GM12878 (cell line): ENCODE results near the gene GNB5. TPM values are rescaled to one million over a fixed set of nuclear protein-coding genes. Genes with fewer than 3 reads are reported as not detected.

ENCODE experiments used
- ATAC-seq: fragments of 200-7000 bp; cut with Tn5 transposase; 3 replicates; pipeline ENCODE4 v1.9.1; 2020; ENCODE audit warnings: mild to moderate bottlenecking, moderate library complexity
- BruUV-seq: library from RNA; stranded (reverse); fragments of 400-500 nt; replicated peaks from 2 replicates; lab custom pipeline; 2021; lab: Mats Ljungman, UMichigan
- CTCF ChIA-PET: fragments of 300-600 bp; sonication (Branson Sonifier 250); formaldehyde crosslinking; extraction: SDS; loops from one replicate; lab custom pipeline; 2021; ENCODE audit warnings: inconsistent platforms; lab: Yijun Ruan, JAX
- POLR2A ChIA-PET: fragments of 350-600 bp; formaldehyde crosslinking; extraction: SDS; loops from one replicate; lab custom pipeline; 2021; ENCODE audit warnings: inconsistent platforms; lab: Charles Lee
- RAD21 ChIA-PET: fragments of 300-600 bp; sonication (Branson Sonifier 250); formaldehyde crosslinking; loops from one replicate; lab custom pipeline; 2023; ENCODE audit warnings: antibody characterized with exemption; ENCODE audit not compliant: unreplicated experiment; lab: Charles Lee
- SMC1A ChIA-PET: fragments of 300-600 bp; sonication (Branson Sonifier 250); formaldehyde crosslinking; loops from one replicate; lab custom pipeline; 2023; ENCODE audit not compliant: unreplicated experiment, uncharacterized antibody; lab: Charles Lee
- DNase-seq: peaks from one replicate; pipeline ENCODE4 v3.0.0-alpha.2; 2011; ENCODE audit warnings: low read depth, low spot score
- FAIRE-seq: peaks from 3 replicates; lab custom pipeline; 2011; peaks lifted over from hg19 to GRCh38; lab: Jason Lieb, UNC
- H2AFZ ChIP-seq: 2 replicates; pipeline ENCODE4 v1.6.0; 2011; ENCODE audit warnings: low read depth, low read length, control low read depth; ENCODE audit not compliant: control insufficient read depth
- H3K27ac ChIP-seq: 2 replicates; pipeline ENCODE4 v1.5.1; 2011; ENCODE audit warnings: control low read depth; ENCODE audit not compliant: control insufficient read depth, insufficient read depth
- H3K27me3 ChIP-seq, 2 experiments: replicated peaks in 1 of 2; 2 replicates each; pipeline versions ENCODE4 v1.6.0 to v1.6.1; 2011; ENCODE audit warnings: low read length in 1 of 2; ENCODE audit not compliant: control insufficient read depth in 2 of 2, insufficient read depth in 2 of 2
- H3K36me3 ChIP-seq, 2 experiments: 2 replicates each; pipeline ENCODE4 v1.5.1; 2011; ENCODE audit warnings: low read length in 1 of 2; ENCODE audit not compliant: control insufficient read depth in 2 of 2, insufficient read depth in 2 of 2
- H3K4me1 ChIP-seq: 2 replicates; pipeline ENCODE4 v1.6.1; 2011; ENCODE audit warnings: mild to moderate bottlenecking, low read length, moderate library complexity, mixed read lengths; ENCODE audit not compliant: control insufficient read depth, insufficient read depth
- H3K4me2 ChIP-seq: 2 replicates; pipeline ENCODE4 v1.6.0; 2011; ENCODE audit warnings: control low read depth; ENCODE audit not compliant: control insufficient read depth, insufficient read depth
- H3K4me3 ChIP-seq: fragments of 200-600 bp; sonication (generic); 2 replicates; pipeline ENCODE4 v1.5.1; 2016
- H3K79me2 ChIP-seq: 2 replicates; pipeline ENCODE4 v1.6.0; 2011; ENCODE audit warnings: low read length; ENCODE audit not compliant: control insufficient read depth, insufficient read depth
- H3K9ac ChIP-seq: 2 replicates; pipeline ENCODE4 v1.8.0; 2011; ENCODE audit warnings: low read length, control low read depth, mixed read lengths; ENCODE audit not compliant: control insufficient read depth, insufficient read depth
- H3K9me3 ChIP-seq: replicated peaks from 3 replicates; pipeline ENCODE4 v1.5.1; 2011; ENCODE audit warnings: mild to moderate bottlenecking, low read length; ENCODE audit not compliant: control insufficient read depth, insufficient read depth
- H4K20me1 ChIP-seq: 2 replicates; pipeline ENCODE4 v1.6.0; 2011; ENCODE audit not compliant: control insufficient read depth, insufficient read depth
- CTCF ChIP-seq, 3 experiments: IDR thresholded peaks in 2 of 3; conservative IDR thresholded peaks in 1 of 3; 2 replicates each; pipeline ENCODE4 v1.5.1; 2011; ENCODE audit warnings: low read depth in 3 of 3, low read length in 3 of 3, mild to moderate bottlenecking in 3 of 3, control low read depth in 2 of 3, moderate library complexity in 2 of 3, inconsistent platforms in 1 of 3, mixed read lengths in 1 of 3; ENCODE audit not compliant: control insufficient read depth in 2 of 3, insufficient read depth in 1 of 3; ENCODE audit errors: extremely low read depth in 1 of 3
- EED ChIP-seq: sonication (generic); IDR thresholded peaks from 2 replicates; pipeline ENCODE4 v1.6.1; 2016; ENCODE audit warnings: antibody characterized with exemption, low read depth
- POLR2AphosphoS2 ChIP-seq: IDR thresholded peaks from 2 replicates; pipeline ENCODE4 v1.6.1; 2011; ENCODE audit warnings: low read depth, mild to moderate bottlenecking, low read length, improper control_type of control experiment, moderate library complexity
- WGBS: methylation state at CpG from one replicate; pipeline ENCODE4 v1.1.6; 2016; ENCODE audit warnings: low lambda C conversion rate; ENCODE audit not compliant: insufficient replicate concordance, insufficient coverage; ENCODE audit errors: missing lambda C conversion rate; 5-methylcytosine and 5-hydroxymethylcytosine counted together
- in situ Hi-C: fragments of 300-500 bp; cut with MboI; formaldehyde crosslinking; loops from 9 replicates; pipeline ENCODE4 v1.14.3; 2018; ENCODE audit warnings: mixed read lengths
- intact Hi-C: fragments of 100-400 bp; cut with micrococcal nuclease; formaldehyde crosslinking; loops from one replicate; pipeline ENCODE4 v1.14.2; 2022; ENCODE audit not compliant: unreplicated experiment
- polyA plus RNA-seq, 11 experiments: library from polyadenylated mRNA; depleted of rRNA in 4 of 11; unstranded in 6 of 11; stranded (reverse) in 5 of 11; fragments of >200 nt; fragmentation: Nextera tagmentation in 4 of 11; fragmentation: Illumina TruSeq in 1 of 11; extraction: Ambion mirVana in 4 of 11; extraction: Trizol in 1 of 11; gene quantifications; 1 replicate in 1 of 11; 2 replicates in 10 of 11; pipeline versions ENCODE4 v1.2.1 to v1.2.3, GENCODE V29; 2011 to 2016; ENCODE audit warnings: inconsistent platforms in 2 of 11, missing spikeins in 2 of 11, low read depth in 1 of 11
- total RNA-seq, 4 experiments: library from RNA; depleted of rRNA in 3 of 4; stranded (reverse); fragments of >200 nt in 3 of 4; fragmentation: Illumina TruSeq in 1 of 4; extraction: Trizol in 1 of 4; gene quantifications; 2 replicates each; pipeline versions ENCODE4 v1.2.1 to v1.2.3, GENCODE V29; 2013 to 2021

GNB5 gene
- total and polyA plus RNA-seq, 10 of the 15 experiments (the other 5 are each of a cell fraction or from before 2014, with no cell fraction given): 2.4 to 25.9 (median 15.2) TPM

GRCh38 chr15:52117549-52117948, 73.6 kb downstream of the GNB5 start:
- ChIA-PET CTCF (interaction anchor here (13.9 kb wide), 1 partner anchor 19 kb away, joined by 115 read pairs; no protein-coding TSS in a partner anchor), POLR2A (no interaction called here), RAD21 (interaction anchor here (1.6 to 9.4 kb wide), 3 partner anchors 17 to 113 kb away, joined by 5 to 117 read pairs (median 27); no protein-coding TSS in a partner anchor), SMC1A (interaction anchor here (1.4 to 11.8 kb wide), 3 partner anchors 14 to 38 kb away, joined by 5 to 179 read pairs (median 27); no protein-coding TSS in a partner anchor)
- peaks cover 1% of the 10 kb centered on the region; the same call in 1 of the 2 replicates for H3K79me2 ChIP-seq
- intact Hi-C loops: no loop called here
- no peak for TF ChIP-seq EED
- no peak for TF ChIP-seq CTCF (IDR thresholded peaks at IDR 0.05 in 2 of 3, conservative IDR thresholded peaks at IDR 0.05 in 1 of 3; ENCODE audit: control insufficient read depth in 2 of 3, extremely low read depth in 1 of 3, insufficient read depth in 1 of 3, low read depth in 3 of 3, low read length in 3 of 3)
- TF ChIP-seq POLR2AphosphoS2: no peak
- DNase-seq: no peak
- no peak overlapping the region for H3K4me2 ChIP-seq
- BruUV-seq: no TSS peak
- in situ Hi-C loops: no loop called here
- no peak overlapping the region for H2AFZ ChIP-seq
- FAIRE-seq: no peak
- no peak for ATAC-seq
- H4K20me1 ChIP-seq: no peaks in the 10 kb centered on the region
- H3K27ac ChIP-seq: no peak overlapping the region
- 86% methylated on average over 9 of the region's 9 CpGs for WGBS
- no peak overlapping the region for H3K9ac ChIP-seq
- no peaks in the 10 kb centered on the region; the same call in 2 of the 3 replicates for H3K9me3 ChIP-seq
- no peaks in the 10 kb centered on the region for H3K36me3 ChIP-seq
- no peaks in the 10 kb centered on the region for H3K4me1 ChIP-seq
- H3K27me3 ChIP-seq: no peaks in the 10 kb centered on the region
- no peak overlapping the region for H3K4me3 ChIP-seq
